ENCODE results near the gene APEH.

DNA sequence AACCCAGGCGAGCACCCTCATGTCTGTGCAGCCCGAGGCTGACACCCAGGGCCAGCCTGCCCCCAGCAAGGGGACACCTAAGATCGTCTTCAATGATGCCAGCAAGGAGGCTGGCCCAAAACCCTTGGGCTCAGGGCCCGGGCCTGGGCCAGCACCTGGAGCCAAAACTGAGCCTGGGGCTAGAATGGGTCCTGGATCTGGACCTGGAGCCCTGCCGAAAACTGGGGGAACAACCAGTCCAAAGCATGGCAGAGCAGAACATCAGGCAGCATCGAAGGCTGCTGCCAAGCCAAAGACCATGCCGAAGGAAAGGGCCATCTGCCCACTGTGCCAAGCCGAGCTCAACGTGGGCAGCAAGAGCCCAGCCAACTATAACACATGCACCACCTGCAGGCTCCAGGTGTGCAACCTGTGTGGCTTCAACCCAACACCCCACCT, 31.4 kb upstream of the APEH start:
- TF ChIP-seq ZFP82 (CRISPR knock-in tag; IDR thresholded peaks at IDR 0.05; ENCODE audit: borderline replicate concordance) (no peak), ZNF350 (CRISPR knock-in tag; IDR thresholded peaks at IDR 0.05; ENCODE audit: borderline replicate concordance, low read depth) (no peak)
- TF ChIP-seq, protein P1, sequence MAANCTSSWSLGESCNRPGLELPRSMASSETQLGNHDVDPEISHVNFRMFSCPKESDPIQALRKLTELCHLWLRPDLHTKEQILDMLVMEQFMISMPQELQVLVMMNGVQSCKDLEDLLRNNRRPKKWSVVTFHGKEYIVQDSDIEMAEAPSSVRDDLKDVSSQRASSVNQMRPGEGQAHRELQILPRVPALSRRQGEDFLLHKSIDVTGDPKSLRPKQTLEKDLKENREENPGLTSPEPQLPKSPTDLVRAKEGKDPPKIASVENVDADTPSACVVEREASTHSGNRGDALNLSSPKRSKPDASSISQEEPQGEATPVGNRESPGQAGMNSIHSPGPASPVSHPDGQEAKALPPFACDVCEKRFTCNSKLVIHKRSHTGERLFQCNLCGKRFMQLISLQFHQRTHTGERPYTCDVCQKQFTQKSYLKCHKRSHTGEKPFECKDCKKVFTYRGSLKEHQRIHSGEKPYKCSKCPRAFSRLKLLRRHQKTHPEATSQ (CRISPR knock-in tag; IDR thresholded peaks at IDR 0.05; ENCODE audit: borderline replicate concordance): no peak
